Raji (cell line): ENCODE measurements around the gene COL23A1.

Experiments used
- POLR2A ChIP-seq: IDR thresholded peaks from 2 replicates; pipeline ENCODE4 v1.6.1; 2011; ENCODE audit warnings: low read depth, low read length, control low read depth; ENCODE audit not compliant: insufficient read depth

The COL23A1 gene

GRCh38 chr5:178383301-178383918 is 206.8 kb downstream of the COL23A1 start:
- TF ChIP-seq POLR2A = no peak

- TF ChIP-seq POLR2A = no peak
Measured at GRCh38 chr5:178382754-178383164, 207.4 kb downstream of the COL23A1 start.

- TF ChIP-seq POLR2A = no peak
Measured at GRCh38 chr5:178381921-178382695, 208.1 kb downstream of the COL23A1 start.

- no peak for TF ChIP-seq POLR2A
Measured at GRCh38 chr5:178381206-178381605, 209.0 kb downstream of the COL23A1 start.

- no peak for TF ChIP-seq POLR2A
Measured at GRCh38 chr5:178380541-178381074, 209.6 kb downstream of the COL23A1 start.

- TF ChIP-seq POLR2A = no peak
Measured at GRCh38 chr5:178380086-178380485, 210.1 kb downstream of the COL23A1 start.

GRCh38 chr5:178378527-178379484 is 211.4 kb downstream of the COL23A1 start:
- TF ChIP-seq POLR2A = no peak

- TF ChIP-seq POLR2A = no peak
Measured at GRCh38 chr5:178377583-178378270, 212.5 kb downstream of the COL23A1 start.

- TF ChIP-seq POLR2A = no peak
Measured at GRCh38 chr5:178376921-178377582, 213.1 kb downstream of the COL23A1 start.

- no peak for TF ChIP-seq POLR2A
Measured at GRCh38 chr5:178375348-178375747, 214.8 kb downstream of the COL23A1 start.

GRCh38 chr5:178373711-178374110 is 216.5 kb downstream of the COL23A1 start:
- no peak for TF ChIP-seq POLR2A

- TF ChIP-seq POLR2A = no peak
Measured at GRCh38 chr5:178372142-178372571, 218.0 kb downstream of the COL23A1 start.

- TF ChIP-seq POLR2A = no peak
Measured at GRCh38 chr5:178371362-178372111, 218.7 kb downstream of the COL23A1 start.
